ENCODE measurements around the gene ALDH3A1.

Gene ALDH3A1

DNA sequence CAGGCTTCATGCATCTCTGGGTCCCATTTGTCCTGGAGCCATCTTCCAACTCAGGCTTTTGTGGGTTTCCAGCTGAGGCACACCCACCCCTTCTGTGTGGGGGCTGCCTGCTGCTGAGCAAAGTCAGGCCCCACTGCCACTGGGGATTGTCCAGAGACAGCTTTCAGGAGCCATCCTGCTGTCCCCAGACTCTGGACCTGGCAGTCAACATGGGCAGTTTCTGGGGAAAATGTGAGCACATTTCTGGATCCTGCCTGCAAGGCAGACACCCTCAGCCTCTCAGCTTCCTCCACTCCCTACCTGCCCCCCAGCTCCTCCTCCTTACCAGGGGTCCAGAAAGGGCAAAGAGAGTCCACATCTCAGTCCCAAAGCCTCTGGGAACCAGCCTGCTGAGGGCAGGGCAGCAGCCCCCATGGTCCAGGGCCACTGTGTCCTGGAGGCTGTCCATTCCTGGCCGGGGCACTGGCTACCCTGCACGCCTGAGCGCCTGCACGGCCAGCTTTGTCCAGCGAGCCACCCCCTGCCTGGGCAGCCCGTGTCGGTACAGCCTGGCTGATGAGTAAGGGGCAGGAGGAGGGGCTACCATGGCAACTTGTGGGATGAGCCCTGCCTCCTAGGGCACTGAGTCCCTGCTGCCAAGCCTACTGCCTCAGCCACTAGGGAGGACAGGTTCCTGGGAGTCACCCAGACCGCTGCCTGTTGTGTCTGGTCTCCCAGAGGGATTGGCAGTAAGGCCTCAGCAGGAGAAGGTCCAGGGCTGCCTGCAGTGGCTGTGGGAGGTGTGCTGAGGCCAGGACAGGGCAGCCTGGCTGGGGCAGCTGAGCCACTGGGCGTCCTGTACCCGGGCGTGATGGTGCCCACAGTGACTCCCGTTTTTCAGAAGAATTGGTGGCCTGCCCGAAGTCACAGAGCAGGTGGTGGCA lies 31.7 kb downstream of the ALDH3A1 start, which contains the start of gene SLC47A2:
SLC47A2 (minus strand) TSS at position 477 of the 923 bp plus-strand sequence; CDS start at position 448, 29 bp downstream.
- no peak for DNase-seq (ENCODE audit: insufficient read length)
- no peak for FAIRE-seq

DNA sequence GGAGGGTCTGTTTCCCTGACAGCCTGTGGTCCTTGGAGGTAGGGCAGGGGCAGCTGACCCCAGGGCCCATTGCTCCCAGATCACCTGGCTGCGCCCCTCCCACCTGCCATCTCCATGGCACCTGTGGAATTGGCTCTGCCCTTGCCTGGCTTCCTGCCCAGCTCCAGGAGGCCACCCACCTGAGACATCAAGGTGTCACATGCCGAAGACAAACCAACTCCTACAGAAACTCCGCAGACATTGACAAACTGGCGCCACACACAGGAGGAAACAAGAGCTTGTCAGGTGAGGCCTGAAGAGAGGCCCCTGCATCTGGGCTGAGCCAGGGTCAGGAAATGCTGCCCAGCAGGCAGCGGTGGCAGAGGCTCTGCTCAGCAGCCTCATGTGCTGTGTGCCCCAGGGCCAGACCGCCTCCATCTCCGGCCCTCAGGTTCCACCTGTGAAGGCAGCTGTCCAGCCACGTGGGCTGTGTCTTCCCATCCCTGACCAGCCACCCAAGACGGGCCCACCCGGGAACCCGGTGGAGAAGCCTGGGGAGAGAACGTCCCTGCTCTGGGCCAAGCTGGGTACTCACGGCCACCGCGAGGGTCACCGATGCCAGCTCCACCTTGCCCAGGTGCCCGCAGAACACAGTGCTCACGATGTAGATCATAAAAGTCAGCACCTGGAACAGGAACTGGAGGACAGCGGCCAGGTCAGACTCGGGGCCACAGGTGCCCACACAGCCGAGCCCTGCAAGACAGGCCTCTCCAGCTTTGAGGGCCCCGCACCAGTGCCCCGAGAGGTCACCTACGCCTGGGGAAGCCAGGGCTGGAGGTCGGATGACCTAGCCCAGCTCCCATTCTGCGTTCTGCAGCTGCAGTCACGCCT lies 33.3 kb downstream of the ALDH3A1 start:
- FAIRE-seq (no peak), DNase-seq (ENCODE audit: insufficient read length) (no peak)
- TF ChIP-seq TAF1 (IDR thresholded peaks at IDR 0.05; ENCODE audit: borderline replicate concordance, low read depth, low read length) (no peak), POLR2A (IDR thresholded peaks at IDR 0.05; ENCODE audit: low read depth, low read length) (no peak), POLR2AphosphoS5 (IDR thresholded peaks at IDR 0.05; ENCODE audit: low read depth, low read length) (no peak)

More for the DNA sequence above, 31.7 kb downstream of the ALDH3A1 start, which contains the start of gene SLC47A2:
- TF ChIP-seq TAF1 (IDR thresholded peaks at IDR 0.05; ENCODE audit: borderline replicate concordance, low read depth, low read length) (no peak), POLR2AphosphoS5 (IDR thresholded peaks at IDR 0.05; ENCODE audit: low read depth, low read length) (no peak), POLR2A (IDR thresholded peaks at IDR 0.05; ENCODE audit: low read depth, low read length) (no peak)

DNA sequence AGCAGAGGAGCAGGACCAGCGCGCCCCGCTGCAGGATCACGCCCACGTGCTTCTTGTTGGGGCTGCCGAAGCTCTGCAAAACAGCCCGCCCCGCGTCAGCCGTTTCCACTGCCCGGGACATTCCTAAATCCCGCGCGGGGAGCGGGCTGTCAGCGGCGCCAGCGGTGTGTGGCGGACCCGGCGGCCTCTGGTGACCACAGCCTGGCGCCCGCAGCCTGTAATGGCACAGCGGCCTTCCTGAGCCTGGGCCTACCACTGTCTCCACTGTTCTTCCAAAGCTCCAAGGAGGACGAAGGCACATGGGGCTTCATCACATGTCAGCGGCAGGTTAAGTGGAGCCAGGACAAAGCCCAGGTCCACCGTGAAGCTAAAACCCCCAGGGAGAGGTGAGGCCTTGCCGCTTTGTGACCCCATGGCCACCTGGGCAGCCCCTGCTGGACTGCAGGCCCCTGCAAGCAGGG lies 34.2 kb downstream of the ALDH3A1 start:
- TF ChIP-seq POLR2AphosphoS5 (IDR thresholded peaks at IDR 0.05; ENCODE audit: low read depth, low read length) = no peak
- TF ChIP-seq TAF1 (IDR thresholded peaks at IDR 0.05; ENCODE audit: borderline replicate concordance, low read depth, low read length) = no peak
- no peak for TF ChIP-seq POLR2A (IDR thresholded peaks at IDR 0.05; ENCODE audit: low read depth, low read length)

DNA sequence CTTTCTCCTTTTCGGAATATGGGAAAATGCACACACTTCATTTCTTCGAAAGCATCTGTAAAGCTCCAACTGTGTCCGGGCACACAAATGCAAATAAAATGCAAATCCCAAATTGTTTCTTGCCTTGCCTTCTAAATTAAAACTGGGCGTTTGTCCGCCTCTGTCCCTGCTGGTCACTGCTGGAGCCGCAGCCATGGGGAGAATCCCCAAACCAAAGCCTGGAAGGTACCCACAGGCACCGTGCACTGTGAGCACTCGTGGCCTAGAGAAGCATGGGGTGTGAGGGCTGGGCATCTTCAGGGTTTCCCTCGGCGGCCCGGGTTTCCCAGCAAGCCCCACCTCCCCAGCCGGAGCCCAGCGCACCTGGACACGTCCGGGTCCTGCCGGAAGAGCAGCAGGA lies 34.6 kb downstream of the ALDH3A1 start:
- DNase-seq (ENCODE audit: insufficient read length) (no peak), FAIRE-seq (no peak)
- no peak for TF ChIP-seq POLR2A (IDR thresholded peaks at IDR 0.05; ENCODE audit: low read depth, low read length)
- no peak for TF ChIP-seq POLR2AphosphoS5 (IDR thresholded peaks at IDR 0.05; ENCODE audit: low read depth, low read length)
- no peak for TF ChIP-seq TAF1 (IDR thresholded peaks at IDR 0.05; ENCODE audit: borderline replicate concordance, low read depth, low read length)

More for the DNA sequence above, 34.2 kb downstream of the ALDH3A1 start:
- DNase-seq (ENCODE audit: insufficient read length) (peak; percentile 17), FAIRE-seq (no peak)

DNA sequence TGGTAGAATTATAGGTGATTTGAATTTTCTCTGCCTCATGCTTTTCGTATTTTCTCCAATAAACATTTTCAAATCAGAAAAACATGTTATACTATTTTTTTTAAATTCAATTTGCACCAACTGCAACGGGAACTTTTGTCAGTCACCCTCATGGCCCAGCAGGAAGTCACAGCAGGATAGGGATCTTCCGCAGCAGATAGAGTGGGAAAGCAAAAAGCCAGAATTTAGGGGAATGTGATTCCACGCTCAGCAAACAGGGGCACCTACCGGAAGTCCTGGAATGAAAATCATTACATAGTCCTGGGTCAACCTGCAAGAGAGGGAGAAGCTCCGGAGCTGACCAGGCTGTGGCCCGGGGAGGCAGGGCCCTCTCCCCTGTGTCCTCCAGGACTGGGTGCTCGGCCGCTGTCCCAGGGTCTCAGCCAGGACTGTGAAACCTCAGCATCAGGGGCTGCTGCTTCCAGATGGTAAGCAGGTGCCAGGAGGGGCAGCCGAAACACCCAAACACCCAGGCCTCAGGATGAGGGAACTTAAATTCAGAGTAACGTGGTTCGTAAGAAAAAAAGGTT lies 35.6 kb downstream of the ALDH3A1 start:
- FAIRE-seq (no peak), DNase-seq (ENCODE audit: insufficient read length) (no peak)
- no peak for TF ChIP-seq POLR2A (IDR thresholded peaks at IDR 0.05; ENCODE audit: low read depth, low read length)
- no peak for TF ChIP-seq POLR2AphosphoS5 (IDR thresholded peaks at IDR 0.05; ENCODE audit: low read depth, low read length)
- TF ChIP-seq TAF1 (IDR thresholded peaks at IDR 0.05; ENCODE audit: borderline replicate concordance, low read depth, low read length) = no peak

DNA sequence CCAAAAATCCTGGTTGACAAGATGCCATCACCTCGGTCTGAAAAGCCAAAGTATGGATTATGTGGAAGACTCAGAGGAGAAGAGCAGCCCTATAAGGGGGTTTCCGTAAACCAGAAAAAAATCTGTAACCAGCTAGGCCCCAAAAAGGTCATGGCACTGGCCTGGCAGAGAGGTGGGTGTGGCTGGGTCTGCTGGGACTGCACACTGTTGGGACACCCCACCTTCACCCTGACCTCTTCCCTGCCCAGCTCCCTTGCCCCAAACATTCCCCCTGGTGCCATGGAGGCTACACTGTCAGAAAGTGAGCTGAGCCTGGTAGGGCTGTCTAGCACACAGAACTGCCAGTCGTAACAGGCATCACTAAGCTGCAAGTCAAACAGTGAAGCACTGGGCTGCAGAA lies 38.3 kb downstream of the ALDH3A1 start:
- DNase-seq (ENCODE audit: insufficient read length) (no peak), FAIRE-seq (no peak)
- TF ChIP-seq TAF1 (IDR thresholded peaks at IDR 0.05; ENCODE audit: borderline replicate concordance, low read depth, low read length) = no peak
- TF ChIP-seq POLR2AphosphoS5 (IDR thresholded peaks at IDR 0.05; ENCODE audit: low read depth, low read length) = no peak
- TF ChIP-seq POLR2A (IDR thresholded peaks at IDR 0.05; ENCODE audit: low read depth, low read length) = no peak

DNA sequence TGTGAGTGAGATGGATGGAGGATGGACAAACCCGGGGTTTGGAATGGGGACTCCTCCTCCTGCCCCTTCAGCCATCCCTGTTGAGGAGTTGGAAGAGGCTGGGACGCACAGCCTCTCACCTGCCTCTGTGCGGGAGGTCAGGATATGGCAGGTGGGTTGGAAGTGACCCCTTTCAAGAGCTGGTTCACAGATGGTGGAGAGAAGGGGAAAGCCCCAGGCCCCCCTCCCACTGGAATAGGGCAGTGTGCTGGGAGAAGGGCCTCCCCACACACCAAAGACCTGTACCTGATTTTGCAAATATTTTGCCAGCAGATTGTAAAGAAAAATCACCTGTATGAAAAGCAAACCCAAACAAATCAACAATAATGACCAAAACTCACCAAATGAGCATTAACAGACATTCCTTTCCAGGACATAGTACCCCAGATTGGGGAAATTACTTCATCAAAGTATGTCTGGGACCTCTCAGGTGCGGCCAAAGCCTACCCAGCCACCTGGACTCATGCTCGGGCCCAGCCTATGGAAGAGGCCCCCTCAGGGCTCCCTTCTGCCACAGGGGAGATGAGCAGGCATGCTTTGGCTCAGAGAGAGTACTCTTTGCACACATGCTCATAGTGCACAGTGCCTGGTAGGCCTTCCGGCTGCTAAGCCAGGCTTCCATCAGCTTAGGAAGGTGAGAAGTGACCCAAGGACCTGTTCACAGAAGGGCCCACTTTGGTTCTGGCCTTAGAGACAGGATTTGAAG lies 39.5 kb downstream of the ALDH3A1 start:
- DNase-seq (ENCODE audit: insufficient read length) (no peak), FAIRE-seq (no peak)
- TF ChIP-seq POLR2AphosphoS5 (IDR thresholded peaks at IDR 0.05; ENCODE audit: low read depth, low read length) = no peak
- no peak for TF ChIP-seq POLR2A (IDR thresholded peaks at IDR 0.05; ENCODE audit: low read depth, low read length)
- no peak for TF ChIP-seq TAF1 (IDR thresholded peaks at IDR 0.05; ENCODE audit: borderline replicate concordance, low read depth, low read length)

DNA sequence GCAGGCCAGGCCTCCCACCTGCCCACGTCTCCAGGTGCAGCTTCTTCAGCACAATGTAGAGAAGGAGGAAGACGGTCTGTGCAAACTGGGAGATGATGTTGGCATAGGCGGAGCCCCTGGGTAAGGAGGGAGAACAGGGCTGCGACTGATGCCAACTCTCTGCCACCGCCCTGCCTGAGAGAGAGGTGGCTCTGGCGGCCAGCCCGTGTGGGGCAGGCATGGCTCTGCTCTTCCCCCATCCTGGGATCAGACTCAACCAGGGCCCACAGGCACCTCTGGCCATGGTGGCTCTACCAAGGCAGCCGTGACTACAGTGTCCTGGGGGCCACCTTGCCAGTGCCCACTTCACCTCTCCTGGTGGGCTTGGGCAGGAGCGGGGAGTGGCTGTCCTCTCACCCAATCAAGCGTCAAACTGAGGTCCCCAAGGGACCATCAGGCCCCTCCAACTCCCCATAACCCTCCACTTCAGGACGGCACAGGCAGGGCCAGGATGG lies 40.3 kb downstream of the ALDH3A1 start:
- TF ChIP-seq POLR2A (IDR thresholded peaks at IDR 0.05; ENCODE audit: low read depth, low read length) = no peak
- no peak for TF ChIP-seq POLR2AphosphoS5 (IDR thresholded peaks at IDR 0.05; ENCODE audit: low read depth, low read length)
- no peak for TF ChIP-seq TAF1 (IDR thresholded peaks at IDR 0.05; ENCODE audit: borderline replicate concordance, low read depth, low read length)
- FAIRE-seq = no peak
- peak; percentile 19 for DNase-seq (ENCODE audit: insufficient read length)

DNA sequence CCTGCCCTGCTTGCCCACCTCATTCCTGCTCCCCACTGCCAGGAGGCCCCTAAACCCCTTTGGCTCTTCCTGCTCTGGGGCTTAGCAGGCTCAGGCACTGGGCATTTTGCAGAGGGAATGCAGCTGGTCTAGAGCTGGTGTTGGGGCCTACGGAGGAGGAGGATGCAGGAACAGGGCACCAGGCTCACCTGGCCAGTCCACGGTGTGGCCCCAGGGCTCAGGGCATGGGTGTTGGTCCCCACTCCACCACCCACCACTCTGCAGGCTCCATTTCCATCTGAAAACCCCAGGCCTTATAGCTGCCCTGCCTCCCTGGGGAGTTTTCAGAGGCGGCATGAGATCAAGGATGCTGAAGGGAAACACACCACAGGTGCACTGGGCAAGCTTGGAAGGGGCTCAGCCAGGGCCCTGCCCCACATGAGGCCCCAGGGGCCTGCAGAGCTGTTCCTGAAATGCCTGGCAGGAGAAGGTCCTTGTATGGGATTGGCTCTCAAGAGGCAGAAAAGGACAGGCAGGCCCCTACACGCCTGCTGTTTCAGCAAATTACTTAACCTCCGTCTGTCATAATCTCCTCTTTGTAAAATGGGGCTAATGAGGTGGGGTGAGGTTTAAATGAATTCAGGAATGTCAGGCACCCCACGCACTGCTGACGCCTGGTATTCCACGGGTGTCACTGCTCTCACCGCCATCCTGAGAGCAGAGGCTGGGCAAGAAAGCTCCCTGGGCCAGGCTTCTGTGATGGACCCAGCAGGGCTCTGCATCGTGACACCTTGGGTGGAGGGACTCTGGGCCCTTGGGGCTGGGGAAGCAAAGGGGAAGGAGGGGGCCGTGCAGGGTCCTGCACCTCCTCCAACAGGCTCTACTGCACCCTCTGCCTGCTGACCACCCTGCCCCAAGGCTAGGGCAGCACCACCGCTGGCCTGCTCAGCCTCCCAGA lies 41.0 kb downstream of the ALDH3A1 start:
- no peak for TF ChIP-seq POLR2A (IDR thresholded peaks at IDR 0.05; ENCODE audit: low read depth, low read length)
- TF ChIP-seq TAF1 (IDR thresholded peaks at IDR 0.05; ENCODE audit: borderline replicate concordance, low read depth, low read length) = no peak
- no peak for TF ChIP-seq POLR2AphosphoS5 (IDR thresholded peaks at IDR 0.05; ENCODE audit: low read depth, low read length)
- FAIRE-seq = no peak

More for the DNA sequence above, 41.0 kb downstream of the ALDH3A1 start:
- peak; percentile 22 for DNase-seq (ENCODE audit: insufficient read length)
